ENCODE measurements around the gene REM1.
"Not testable (repeated sequence)": the region's sequence is repeated elsewhere in the genome, so short reads cannot be mapped to it uniquely, and the experiment has no call there.

Gene REM1

GRCh38 chr20:31515072-31515774, 40.1 kb downstream of the REM1 start:
- ChIA-PET POLR2A (ENCODE audit: low non-redundant PET) (no interaction called here), CTCF (no interaction called here)
- H3K27ac ChIP-seq: peak overlapping the region; percentile 75

DNA sequence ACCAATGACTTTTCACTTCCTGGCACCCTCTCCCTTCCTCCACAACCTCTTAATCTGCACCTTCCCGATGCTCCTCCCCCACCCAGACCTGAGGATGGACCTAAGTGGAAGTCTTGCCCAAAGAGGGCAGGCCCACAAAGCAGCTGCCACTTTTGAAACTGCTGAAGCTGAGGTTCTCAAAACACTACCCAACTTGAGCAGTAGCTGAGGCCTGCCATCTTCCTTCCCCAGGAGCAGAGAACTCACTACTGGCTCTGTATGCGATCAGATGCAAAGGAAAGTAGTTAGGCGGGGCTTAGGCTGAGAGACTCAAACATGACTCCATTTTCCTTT, 40.7 kb downstream of the REM1 start:
- CTCF ChIA-PET: no interaction called here
- POLR2A ChIA-PET (ENCODE audit: low non-redundant PET): no interaction called here
- no peak for TF ChIP-seq CTCF (conservative IDR thresholded peaks at IDR 0.05; ENCODE audit: low read depth)
- H3K27ac ChIP-seq: peak overlapping the region; percentile 75
- no peak for DNase-seq (ENCODE audit: low spot score)

More at GRCh38 chr20:31515072-31515774, 40.1 kb downstream of the REM1 start:
- no peak for TF ChIP-seq CTCF (conservative IDR thresholded peaks at IDR 0.05; ENCODE audit: low read depth)
- DNase-seq (ENCODE audit: low spot score): no peak

DNA sequence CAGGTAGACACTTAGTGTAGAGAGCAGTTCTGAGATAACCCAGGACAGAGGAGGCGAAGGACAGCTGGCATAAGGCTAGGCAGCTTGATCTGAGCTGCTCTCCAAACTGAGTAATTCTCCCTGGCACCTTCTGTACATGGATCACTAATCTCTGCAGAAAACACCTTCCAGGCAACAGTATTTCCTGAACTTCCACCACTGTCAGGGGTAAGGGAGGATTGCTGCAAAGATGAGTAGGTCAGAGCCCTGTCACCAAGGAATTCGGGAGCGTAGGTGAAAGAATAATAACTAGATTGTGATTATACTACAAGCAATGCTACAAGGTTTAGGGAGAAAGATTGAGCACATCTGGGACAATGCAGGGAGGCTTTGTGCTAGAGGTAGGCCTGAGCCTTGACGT, 41.1 kb downstream of the REM1 start:
- H3K27ac ChIP-seq: no peak overlapping the region
- DNase-seq (ENCODE audit: low spot score): no peak
- TF ChIP-seq CTCF (conservative IDR thresholded peaks at IDR 0.05; ENCODE audit: low read depth): no peak
- ChIA-PET CTCF (no interaction called here), POLR2A (ENCODE audit: low non-redundant PET) (interaction anchor here (0.5 kb wide), 1 partner anchor 30 kb away, joined by 6 read pairs; no protein-coding TSS in a partner anchor)

- ChIA-PET CTCF (no interaction called here), POLR2A (ENCODE audit: low non-redundant PET) (interaction anchor here (0.5 to 0.6 kb wide), 2 partner anchors 29 to 221 kb away, joined by 5 to 6 read pairs; no protein-coding TSS in a partner anchor)
- no peak overlapping the region; the same call in 1 of the 2 replicates for H3K27ac ChIP-seq
- TF ChIP-seq CTCF (conservative IDR thresholded peaks at IDR 0.05; ENCODE audit: low read depth): no peak
- DNase-seq (ENCODE audit: low spot score): no peak
These were observed 41.6 kb downstream of the REM1 start for GRCh38 chr20:31516651-31517050.

DNA sequence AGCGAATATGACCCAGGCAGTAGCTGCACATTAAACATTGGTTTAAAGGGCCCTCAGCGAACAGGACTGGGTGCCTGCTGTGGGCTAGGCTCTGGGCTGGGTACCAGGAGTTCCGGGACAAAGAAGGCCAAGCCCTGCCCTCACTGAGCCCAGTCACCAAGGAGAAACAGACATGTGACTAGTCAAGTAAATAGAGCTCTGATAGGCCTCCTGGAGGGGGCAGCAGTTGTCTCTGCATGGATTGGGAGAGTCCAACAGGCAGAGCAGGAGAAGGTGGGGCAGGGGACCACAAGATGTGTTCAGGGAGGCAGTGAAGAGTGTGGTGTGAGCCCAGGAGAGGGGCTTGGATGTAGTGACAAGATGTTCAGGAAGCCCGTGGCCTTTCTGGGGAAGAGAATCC, 42.3 kb downstream of the REM1 start:
- DNase-seq (ENCODE audit: low spot score): peak; percentile 45
- POLR2A ChIA-PET (ENCODE audit: low non-redundant PET): interaction anchor here (0.6 kb wide), 1 partner anchor 220 kb away, joined by 5 read pairs; no protein-coding TSS in a partner anchor
- CTCF ChIA-PET: interaction anchor here (1.2 to 1.6 kb wide), 2 partner anchors 14 to 95 kb away, joined by 6 to 7 read pairs; no protein-coding TSS in a partner anchor
- no peak for TF ChIP-seq CTCF (conservative IDR thresholded peaks at IDR 0.05; ENCODE audit: low read depth)
- H3K27ac ChIP-seq: peak overlapping the region; percentile 24

DNA sequence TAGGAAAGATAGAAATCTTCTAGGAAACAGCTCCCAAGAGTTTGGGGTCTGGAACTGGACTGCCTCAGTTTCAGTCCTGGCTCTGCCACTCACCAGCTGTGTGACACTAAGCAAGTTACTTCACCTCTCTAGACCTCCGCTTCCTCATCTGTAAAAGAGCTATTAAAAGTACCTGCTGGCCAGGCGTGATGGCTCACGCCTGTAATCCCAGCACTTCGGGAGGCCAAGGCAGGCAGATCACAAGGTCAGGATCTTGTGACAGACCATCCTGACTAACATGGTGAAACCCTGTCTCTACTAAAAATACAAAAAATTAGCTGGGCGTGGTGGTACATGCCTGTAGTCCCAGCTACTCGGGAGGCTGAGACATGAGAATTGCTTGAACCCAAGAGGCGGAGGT, 46.2 kb downstream of the REM1 start:
- POLR2A ChIA-PET (ENCODE audit: low non-redundant PET): interaction anchor here (0.6 kb wide), 1 partner anchor 283 kb away, joined by 7 read pairs; no protein-coding TSS in a partner anchor
- H3K27ac ChIP-seq: peak overlapping the region; percentile 59
- CTCF ChIA-PET: interaction anchor here (0.6 to 1.5 kb wide), 7 partner anchors 24 to 172 kb away, joined by 3 to 7 read pairs (median 4); no protein-coding TSS in a partner anchor
- not testable (repeated sequence) for DNase-seq (ENCODE audit: low spot score)

DNA sequence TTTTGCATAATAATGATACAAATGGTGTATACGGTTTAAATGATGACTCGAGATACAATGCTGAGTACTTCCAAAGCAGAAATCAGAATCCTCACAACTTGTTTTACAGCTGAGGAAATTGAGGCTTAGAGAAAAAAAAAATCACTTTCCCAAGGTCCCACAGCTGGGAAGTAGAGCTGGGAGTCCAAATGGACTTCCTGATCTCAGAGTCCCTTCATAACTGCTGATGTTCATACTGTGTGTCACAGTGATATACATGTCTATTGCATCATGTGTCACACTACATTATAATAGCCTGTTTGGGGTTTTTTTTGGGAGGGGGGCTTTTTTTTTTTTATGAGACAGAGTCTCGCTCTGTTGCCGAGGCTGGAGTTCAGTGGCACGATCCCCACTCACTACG, 47.6 kb downstream of the REM1 start:
- POLR2A ChIA-PET (ENCODE audit: low non-redundant PET): interaction anchor here (0.7 to 1.0 kb wide), 2 partner anchors 16 to 244 kb away, joined by 3 read pairs; no protein-coding TSS in a partner anchor
- CTCF ChIA-PET: interaction anchor here (0.5 to 1.2 kb wide), 5 partner anchors 8 to 130 kb away, joined by 3 to 5 read pairs (median 3); partner anchors contain the start of gene HM13
- no peak for TF ChIP-seq CTCF (conservative IDR thresholded peaks at IDR 0.05; ENCODE audit: low read depth)
- no peak for DNase-seq (ENCODE audit: low spot score)
- peak overlapping the region; percentile 47; the same call in 1 of the 2 replicates for H3K27ac ChIP-seq
